ENCODE results near the gene LNX2.

DNA sequence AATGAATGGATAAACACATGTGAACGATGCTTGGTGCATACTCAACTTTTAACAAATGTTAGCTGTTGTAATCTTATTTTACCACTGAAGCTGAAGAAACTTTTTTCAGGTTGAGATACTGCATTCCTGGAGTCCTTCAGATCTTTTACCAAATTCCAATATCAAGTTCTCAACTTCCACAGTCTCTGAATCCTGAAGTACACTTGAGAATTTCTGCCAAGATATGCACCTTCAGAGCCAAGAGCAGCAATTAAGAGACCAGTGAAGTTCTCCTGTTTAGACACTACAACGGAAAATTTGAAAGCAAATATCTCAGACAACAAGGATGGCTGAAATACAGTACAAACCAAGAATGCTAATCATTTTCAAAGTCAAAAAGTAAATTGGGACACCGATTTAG lies 85.3 kb downstream of the LNX2 start:
- TF ChIP-seq, protein P1, sequence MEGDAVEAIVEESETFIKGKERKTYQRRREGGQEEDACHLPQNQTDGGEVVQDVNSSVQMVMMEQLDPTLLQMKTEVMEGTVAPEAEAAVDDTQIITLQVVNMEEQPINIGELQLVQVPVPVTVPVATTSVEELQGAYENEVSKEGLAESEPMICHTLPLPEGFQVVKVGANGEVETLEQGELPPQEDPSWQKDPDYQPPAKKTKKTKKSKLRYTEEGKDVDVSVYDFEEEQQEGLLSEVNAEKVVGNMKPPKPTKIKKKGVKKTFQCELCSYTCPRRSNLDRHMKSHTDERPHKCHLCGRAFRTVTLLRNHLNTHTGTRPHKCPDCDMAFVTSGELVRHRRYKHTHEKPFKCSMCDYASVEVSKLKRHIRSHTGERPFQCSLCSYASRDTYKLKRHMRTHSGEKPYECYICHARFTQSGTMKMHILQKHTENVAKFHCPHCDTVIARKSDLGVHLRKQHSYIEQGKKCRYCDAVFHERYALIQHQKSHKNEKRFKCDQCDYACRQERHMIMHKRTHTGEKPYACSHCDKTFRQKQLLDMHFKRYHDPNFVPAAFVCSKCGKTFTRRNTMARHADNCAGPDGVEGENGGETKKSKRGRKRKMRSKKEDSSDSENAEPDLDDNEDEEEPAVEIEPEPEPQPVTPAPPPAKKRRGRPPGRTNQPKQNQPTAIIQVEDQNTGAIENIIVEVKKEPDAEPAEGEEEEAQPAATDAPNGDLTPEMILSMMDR (IDR thresholded peaks at IDR 0.05; ENCODE audit: low read length), result no peak
- no peak for TF ChIP-seq EZH2 (IDR thresholded peaks at IDR 0.05; ENCODE audit: borderline replicate concordance, low read length)
